Mesothelial cell of epicardium (in vitro differentiated cells): Measurements from ENCODE around the gene SYT17. TPM values are rescaled to one million over a fixed set of nuclear protein-coding genes. Genes with fewer than 3 reads are reported as not detected.

Experiments
- DNase-seq, 2 experiments: peaks; one replicate each; pipeline ENCODE4 v3.0.0; 2021; ENCODE audit warnings: low spot score in 2 of 2; ENCODE audit not compliant: unreplicated experiment in 2 of 2
- H3K27ac Mint-ChIP-seq: 2 replicates; pipeline ENCODE4 v1.8.0; 2021; ENCODE audit warnings: mixed read lengths
- H3K27me3 Mint-ChIP-seq: 2 replicates; pipeline ENCODE4 v1.8.0; 2021; ENCODE audit warnings: low read depth, mixed read lengths
- H3K36me3 Mint-ChIP-seq: 2 replicates; pipeline ENCODE4 v1.8.0; 2021; ENCODE audit warnings: mixed read lengths
- H3K4me1 Mint-ChIP-seq: 2 replicates; pipeline ENCODE4 v1.8.0; 2021; ENCODE audit warnings: mixed read lengths
- H3K4me3 Mint-ChIP-seq: 2 replicates; pipeline ENCODE4 v1.8.0; 2021; ENCODE audit warnings: mild to moderate bottlenecking, moderate library complexity, mixed read lengths
- H3K9me3 Mint-ChIP-seq: 2 replicates; pipeline ENCODE4 v1.8.0; 2021; ENCODE audit warnings: mixed read lengths
- total RNA-seq: library from RNA; stranded (reverse); gene quantifications from 3 replicates; pipeline ENCODE4 v1.2.1, GENCODE V29; 2021
- TF ChIP-seq, protein P1 (sequence below): fragments of 200-600 bp; sonication (generic); IDR thresholded peaks from one replicate; pipeline ENCODE4 v1.5.0; 2021; ENCODE audit warnings: antibody characterized with exemption; ENCODE audit not compliant: unreplicated experiment

SYT17 gene
- total RNA-seq, 1 donor from 2014 or later, result 7.4 TPM

DNA sequence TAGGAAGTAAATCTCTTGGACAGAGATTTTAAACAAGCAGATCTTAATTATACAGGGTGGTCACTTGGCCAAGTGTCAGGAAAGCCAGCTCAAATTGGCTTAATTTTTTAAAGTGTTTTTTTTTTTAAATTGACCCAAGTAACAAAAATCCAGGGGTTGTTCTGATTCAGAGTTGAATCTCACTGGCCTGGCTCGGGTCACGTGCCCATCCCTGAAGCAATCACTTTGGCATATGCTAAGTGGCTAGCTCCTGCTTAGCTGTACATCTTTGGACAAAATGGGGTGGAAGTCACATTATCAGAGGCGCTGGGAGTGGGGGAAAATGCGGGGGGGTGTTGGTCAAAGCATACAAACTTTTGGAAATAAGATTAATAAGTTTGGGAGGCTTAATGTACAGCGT, 141.1 kb downstream of the SYT17 start:
- Mint-ChIP-seq H3K4me1 (no peaks in the 10 kb centered on the region), H3K27me3 (peaks cover 5% of the 10 kb centered on the region), H3K27ac (no peak overlapping the region), H3K9me3 (peaks cover 11% of the 10 kb centered on the region), H3K36me3 (no peaks in the 10 kb centered on the region), H3K4me3 (no peak overlapping the region)
- TF ChIP-seq, protein P1, sequence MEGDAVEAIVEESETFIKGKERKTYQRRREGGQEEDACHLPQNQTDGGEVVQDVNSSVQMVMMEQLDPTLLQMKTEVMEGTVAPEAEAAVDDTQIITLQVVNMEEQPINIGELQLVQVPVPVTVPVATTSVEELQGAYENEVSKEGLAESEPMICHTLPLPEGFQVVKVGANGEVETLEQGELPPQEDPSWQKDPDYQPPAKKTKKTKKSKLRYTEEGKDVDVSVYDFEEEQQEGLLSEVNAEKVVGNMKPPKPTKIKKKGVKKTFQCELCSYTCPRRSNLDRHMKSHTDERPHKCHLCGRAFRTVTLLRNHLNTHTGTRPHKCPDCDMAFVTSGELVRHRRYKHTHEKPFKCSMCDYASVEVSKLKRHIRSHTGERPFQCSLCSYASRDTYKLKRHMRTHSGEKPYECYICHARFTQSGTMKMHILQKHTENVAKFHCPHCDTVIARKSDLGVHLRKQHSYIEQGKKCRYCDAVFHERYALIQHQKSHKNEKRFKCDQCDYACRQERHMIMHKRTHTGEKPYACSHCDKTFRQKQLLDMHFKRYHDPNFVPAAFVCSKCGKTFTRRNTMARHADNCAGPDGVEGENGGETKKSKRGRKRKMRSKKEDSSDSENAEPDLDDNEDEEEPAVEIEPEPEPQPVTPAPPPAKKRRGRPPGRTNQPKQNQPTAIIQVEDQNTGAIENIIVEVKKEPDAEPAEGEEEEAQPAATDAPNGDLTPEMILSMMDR, result no peak
- DNase-seq, result no peak

DNA sequence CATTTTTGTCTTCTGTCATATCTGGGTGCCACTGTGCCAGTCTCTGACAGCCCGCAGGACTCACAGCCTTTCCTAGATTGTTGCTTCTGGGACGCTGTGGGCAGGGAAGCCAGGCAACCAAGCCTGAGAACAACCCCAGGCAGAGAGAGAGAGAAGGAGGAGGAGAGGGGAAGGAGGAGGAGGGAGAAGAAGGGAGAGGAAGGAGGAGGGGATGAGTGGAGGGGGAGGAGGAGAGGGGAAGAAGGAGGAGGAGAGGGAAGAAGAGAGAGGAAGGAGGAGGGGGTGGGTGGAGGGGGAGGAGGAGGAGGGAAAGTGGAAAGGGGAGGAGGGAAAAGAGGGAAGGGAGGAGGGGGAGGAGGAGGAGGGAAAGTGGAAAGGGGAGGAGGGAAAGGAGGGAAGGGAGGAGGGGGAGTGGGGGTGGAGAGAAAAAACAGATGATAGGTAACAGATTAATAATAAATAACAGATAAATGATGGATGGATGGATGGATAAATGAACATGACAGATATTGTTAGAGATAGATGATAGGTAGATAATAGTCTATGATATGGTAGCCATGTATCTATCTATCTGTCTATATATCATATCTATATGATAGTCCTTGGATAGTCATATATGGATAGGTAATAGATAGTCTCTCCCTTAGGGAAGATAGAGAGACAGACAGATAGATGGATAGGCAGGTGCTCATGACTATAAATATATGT, 146.8 kb downstream of the SYT17 start:
- H3K27me3 Mint-ChIP-seq, result peaks cover 2% of the 10 kb centered on the region
- H3K4me3 Mint-ChIP-seq, result no peak overlapping the region
- H3K27ac Mint-ChIP-seq, result no peak overlapping the region
- peaks cover 11% of the 10 kb centered on the region for H3K9me3 Mint-ChIP-seq
- TF ChIP-seq, protein P1, result no peak
- H3K4me1 Mint-ChIP-seq, result no peaks in the 10 kb centered on the region
- DNase-seq, result no peak
- no peaks in the 10 kb centered on the region for H3K36me3 Mint-ChIP-seq

DNA sequence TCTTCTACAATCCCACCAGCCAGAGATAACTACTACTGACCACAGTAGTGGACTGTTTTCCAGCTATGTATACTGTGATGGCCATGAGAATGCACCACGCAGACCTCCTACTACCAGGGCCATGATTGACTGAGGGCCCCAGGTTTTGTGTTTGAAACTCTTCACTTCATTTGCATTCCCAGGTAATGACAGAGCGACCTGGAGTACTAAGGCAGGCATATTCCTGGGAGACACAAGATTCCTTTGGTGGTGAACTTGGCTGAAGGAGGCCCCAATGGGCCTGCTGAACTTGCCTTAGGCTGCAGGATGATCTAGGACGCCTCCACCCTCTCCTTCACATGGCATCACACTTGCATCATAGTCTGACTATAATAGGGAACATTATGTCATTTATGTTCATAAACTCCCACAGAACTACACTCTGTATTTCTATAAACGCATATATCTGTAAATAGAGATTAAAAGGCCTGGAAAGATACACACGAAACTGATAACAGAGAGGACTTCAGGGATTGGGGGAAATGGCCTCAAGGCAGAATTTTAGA, 147.9 kb downstream of the SYT17 start:
- H3K27me3 Mint-ChIP-seq, result peaks cover 6% of the 10 kb centered on the region
- H3K4me3 Mint-ChIP-seq, result no peak overlapping the region
- H3K9me3 Mint-ChIP-seq, result peaks cover 11% of the 10 kb centered on the region
- DNase-seq, result no peak
- TF ChIP-seq, protein P1, result no peak
- H3K4me1 Mint-ChIP-seq, result no peaks in the 10 kb centered on the region
- H3K36me3 Mint-ChIP-seq, result no peaks in the 10 kb centered on the region
- no peak overlapping the region for H3K27ac Mint-ChIP-seq

DNA sequence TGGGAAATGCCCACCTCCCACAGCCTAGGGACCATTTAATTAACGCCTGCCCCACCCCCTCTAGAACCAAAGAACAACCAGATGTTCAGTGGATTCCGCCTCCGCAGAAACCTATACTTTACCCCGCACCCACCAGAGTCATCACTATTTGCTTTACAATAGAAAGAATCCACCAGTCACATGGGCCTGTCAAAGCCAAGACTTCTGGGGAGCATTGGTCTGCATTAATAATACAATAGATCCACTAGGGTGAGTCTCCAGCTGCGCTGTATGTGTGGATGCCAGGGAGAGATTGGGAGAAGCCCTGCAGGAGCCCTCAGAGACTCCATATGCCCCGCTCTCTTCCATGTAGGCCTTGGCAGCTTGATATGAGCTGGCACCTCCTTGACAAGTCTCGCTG, 148.8 kb downstream of the SYT17 start:
- TF ChIP-seq, protein P1, result no peak
- Mint-ChIP-seq H3K27ac (no peak overlapping the region), H3K9me3 (peaks cover 11% of the 10 kb centered on the region), H3K4me1 (no peaks in the 10 kb centered on the region), H3K27me3 (peaks cover 6% of the 10 kb centered on the region), H3K4me3 (no peak overlapping the region), H3K36me3 (no peaks in the 10 kb centered on the region)
- no peak for DNase-seq

Other genes starting within 250 kb of the SYT17 start
- gene SMG1, start 241.8 kb upstream of the SYT17 start, total RNA-seq, result 96.2 to 117 TPM (median 99.3 TPM) in 3 replicates
- gene TMC7, start 184.3 kb upstream of the SYT17 start, total RNA-seq, result 1.6 to 1.9 TPM (median 1.6 TPM) in 3 replicates
- gene COQ7, start 100.6 kb upstream of the SYT17 start, total RNA-seq, result 29.2 to 31.7 TPM (median 31.3 TPM) in 3 replicates
- 39.2 to 40.0 TPM (median 39.3 TPM) in 3 replicates for gene ITPRIPL2, start 54.3 kb upstream of the SYT17 start, total RNA-seq
- not detected in 3 replicates for gene CLEC19A, start 117.5 kb downstream of the SYT17 start, total RNA-seq
- 1.4 to 2.2 TPM (median 1.6 TPM) in 3 replicates for gene TMC5, start 249.6 kb downstream of the SYT17 start, total RNA-seq